Measurements from ENCODE around the gene PGLYRP2.
"Not testable (repeated sequence)": the region's sequence is repeated elsewhere in the genome, so short reads cannot be mapped to it uniquely, and the experiment has no call there.

Gene PGLYRP2

GRCh38 chr19:15488489-15489226, 9.4 kb upstream of the PGLYRP2 start:
- no peak for TF ChIP-seq CTCF (IDR thresholded peaks at IDR 0.05)
- no peak overlapping the region for H3K27ac ChIP-seq
- H3K9ac ChIP-seq, result no peak overlapping the region

GRCh38 chr19:15487038-15487437, 7.7 kb upstream of the PGLYRP2 start:
- Histone ChIP-seq H3K9me3 (ENCODE audit: control insufficient read depth, low read length) (no peaks in the 10 kb centered on the region), H3K27me3 (ENCODE audit: control insufficient read depth, insufficient read depth, low read length) (no peaks in the 10 kb centered on the region), H3K4me1 (peaks cover 2% of the 10 kb centered on the region), H3K9ac (no peak overlapping the region), H3K4me3 (ENCODE audit: low read depth, low read length) (no peak overlapping the region), H3K36me3 (ENCODE audit: control insufficient read depth, insufficient read depth, low read length) (no peaks in the 10 kb centered on the region), H3K27ac (no peak overlapping the region), H3K79me2 (no peaks in the 10 kb centered on the region), H2AFZ (no peak overlapping the region), H3K4me2 (ENCODE audit: low read length) (no peak overlapping the region)
- no peak for TF ChIP-seq CTCF (IDR thresholded peaks at IDR 0.05)

More at GRCh38 chr19:15488489-15489226, 9.4 kb upstream of the PGLYRP2 start:
- H3K4me3 ChIP-seq (ENCODE audit: low read depth, low read length), result no peak overlapping the region
- no peak overlapping the region for H2AFZ ChIP-seq
- H3K36me3 ChIP-seq (ENCODE audit: control insufficient read depth, insufficient read depth, low read length), result no peaks in the 10 kb centered on the region
- H3K4me2 ChIP-seq (ENCODE audit: low read length), result no peak overlapping the region
- H3K79me2 ChIP-seq, result no peaks in the 10 kb centered on the region
- H3K27me3 ChIP-seq (ENCODE audit: control insufficient read depth, insufficient read depth, low read length), result no peaks in the 10 kb centered on the region
- no peaks in the 10 kb centered on the region for H3K9me3 ChIP-seq (ENCODE audit: control insufficient read depth, low read length)
- peaks cover 2% of the 10 kb centered on the region for H3K4me1 ChIP-seq

GRCh38 chr19:15485768-15486167, 6.5 kb upstream of the PGLYRP2 start:
- H3K9me3 ChIP-seq (ENCODE audit: control insufficient read depth, low read length); H3K27me3 ChIP-seq (ENCODE audit: control insufficient read depth, insufficient read depth, low read length); H3K36me3 ChIP-seq (ENCODE audit: control insufficient read depth, insufficient read depth, low read length); H3K4me2 ChIP-seq (ENCODE audit: low read length); H3K9ac ChIP-seq; H2AFZ ChIP-seq; H3K27ac ChIP-seq; H3K4me1 ChIP-seq; H3K79me2 ChIP-seq; H3K4me3 ChIP-seq (ENCODE audit: low read depth, low read length): not testable (repeated sequence)

GRCh38 chr19:15480996-15481395, 1.7 kb upstream of the PGLYRP2 start:
- not testable (repeated sequence) for H3K27me3 ChIP-seq (ENCODE audit: control insufficient read depth, insufficient read depth, low read length); H3K36me3 ChIP-seq (ENCODE audit: control insufficient read depth, insufficient read depth, low read length); H3K9me3 ChIP-seq (ENCODE audit: control insufficient read depth, low read length); H3K79me2 ChIP-seq; H3K4me3 ChIP-seq (ENCODE audit: low read depth, low read length); H2AFZ ChIP-seq; H3K4me2 ChIP-seq (ENCODE audit: low read length); H3K27ac ChIP-seq; H3K9ac ChIP-seq; H3K4me1 ChIP-seq

DNA sequence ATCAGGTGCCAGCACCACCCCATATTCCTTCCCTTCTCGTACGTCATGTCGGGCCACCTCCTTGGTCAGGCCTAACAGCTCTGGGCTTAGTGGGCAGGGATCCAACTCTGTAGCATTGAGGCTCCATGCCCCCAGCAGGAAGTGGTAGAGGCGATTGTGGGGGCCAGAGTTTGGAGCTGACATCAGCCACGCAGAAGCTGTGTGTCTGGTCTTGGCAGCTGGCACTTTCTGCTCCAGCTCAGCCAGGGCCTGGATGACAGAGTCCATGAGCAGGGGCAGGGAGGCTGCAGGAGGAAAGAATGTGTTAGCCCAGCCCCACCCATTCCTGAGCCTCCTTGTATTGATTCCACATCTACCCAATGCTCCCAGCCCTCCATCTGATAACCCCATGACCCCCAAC, 3.0 kb downstream of the PGLYRP2 start:
- Histone ChIP-seq H3K4me2 (ENCODE audit: low read length) (no peak overlapping the region), H3K9ac (no peak overlapping the region), H3K9me3 (ENCODE audit: control insufficient read depth, low read length) (no peaks in the 10 kb centered on the region), H2AFZ (no peak overlapping the region), H3K27ac (no peak overlapping the region), H3K4me3 (ENCODE audit: low read depth, low read length) (no peak overlapping the region), H3K4me1 (peaks cover 6% of the 10 kb centered on the region), H3K79me2 (no peaks in the 10 kb centered on the region), H3K36me3 (ENCODE audit: control insufficient read depth, insufficient read depth, low read length) (no peaks in the 10 kb centered on the region), H3K27me3 (ENCODE audit: control insufficient read depth, insufficient read depth, low read length) (no peaks in the 10 kb centered on the region)
- no peak for TF ChIP-seq CTCF (IDR thresholded peaks at IDR 0.05)

DNA sequence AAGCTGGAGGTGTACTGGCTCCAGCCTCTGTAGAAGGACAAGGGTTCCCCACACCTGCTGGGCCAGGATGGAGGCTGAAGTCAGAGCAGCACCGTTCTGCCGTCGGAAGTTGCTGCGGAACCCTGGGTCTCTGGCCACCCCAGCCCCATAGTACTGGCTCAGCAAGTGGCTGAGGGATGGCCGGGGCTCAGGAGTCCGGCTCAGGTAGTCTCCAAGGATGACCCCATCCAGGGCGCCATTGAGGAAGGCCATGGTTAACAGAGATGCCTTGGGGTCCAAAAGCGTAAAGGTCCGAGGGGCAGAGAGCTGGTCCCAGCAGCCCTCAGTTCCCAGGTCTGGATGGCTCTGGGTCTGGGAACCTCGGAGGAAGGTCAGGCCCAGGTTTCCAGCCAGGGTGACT, 3.7 kb downstream of the PGLYRP2 start:
- H3K27me3 ChIP-seq (ENCODE audit: control insufficient read depth, insufficient read depth, low read length), result no peaks in the 10 kb centered on the region
- no peak overlapping the region for H3K27ac ChIP-seq
- H3K9me3 ChIP-seq (ENCODE audit: control insufficient read depth, low read length), result no peaks in the 10 kb centered on the region
- H3K36me3 ChIP-seq (ENCODE audit: control insufficient read depth, insufficient read depth, low read length), result no peaks in the 10 kb centered on the region
- H2AFZ ChIP-seq, result no peak overlapping the region
- no peak overlapping the region for H3K4me2 ChIP-seq (ENCODE audit: low read length)
- H3K79me2 ChIP-seq, result no peaks in the 10 kb centered on the region
- no peak for TF ChIP-seq CTCF (IDR thresholded peaks at IDR 0.05)
- H3K4me1 ChIP-seq, result peaks cover 6% of the 10 kb centered on the region
- no peak overlapping the region for H3K4me3 ChIP-seq (ENCODE audit: low read depth, low read length)
- H3K9ac ChIP-seq, result no peak overlapping the region
